Activated gamma-delta T cell (primary cell): ENCODE data around the gene FBLN1.
"Not testable (repeated sequence)": the region's sequence is repeated elsewhere in the genome, so short reads cannot be mapped to it uniquely, and the experiment has no call there.

Experiments
- DNase-seq: peaks from one replicate; lab custom pipeline; 2025; lab: John Stamatoyannopoulos, UW
- total RNA-seq, 2 donors: gene quantifications; one replicate each; lab custom pipeline; 2026; lab: John Stamatoyannopoulos, UW

The FBLN1 gene
- total RNA-seq = 0 to 0.04 reads per million in 2 donors

- no peak for DNase-seq
These were observed at the start of gene FBLN1 for GRCh38 chr22:45502215-45503049. FBLN1 (plus strand) TSS chr22:45502883; CDS start chr22:45502986, 103 bp downstream.

GRCh38 chr22:45453764-45454163 is 48.9 kb upstream of the FBLN1 start:
- no peak for DNase-seq

- DNase-seq = no peak
These were observed 48.4 kb upstream of the FBLN1 start for GRCh38 chr22:45454275-45454674.

GRCh38 chr22:45455212-45455611 is 47.5 kb upstream of the FBLN1 start:
- no peak for DNase-seq

GRCh38 chr22:45455621-45456020 is 47.1 kb upstream of the FBLN1 start:
- no peak for DNase-seq

GRCh38 chr22:45456811-45457210 is 45.9 kb upstream of the FBLN1 start:
- DNase-seq = no peak

GRCh38 chr22:45458532-45458931 is 44.2 kb upstream of the FBLN1 start:
- no peak for DNase-seq

GRCh38 chr22:45459235-45459634 is 43.4 kb upstream of the FBLN1 start:
- DNase-seq = no peak

GRCh38 chr22:45460288-45461109 is 42.2 kb upstream of the FBLN1 start:
- DNase-seq = no peak

- DNase-seq = no peak
These were observed 40.5 kb upstream of the FBLN1 start for GRCh38 chr22:45462034-45462655.

- DNase-seq = not testable (repeated sequence)
These were observed 39.0 kb upstream of the FBLN1 start for GRCh38 chr22:45463691-45464090.

GRCh38 chr22:45465633-45466032 is 37.0 kb upstream of the FBLN1 start:
- DNase-seq = no peak

GRCh38 chr22:45468872-45469271 is 33.8 kb upstream of the FBLN1 start:
- DNase-seq = no peak

GRCh38 chr22:45469281-45470073 is 33.2 kb upstream of the FBLN1 start:
- no peak for DNase-seq

- no peak for DNase-seq
These were observed 31.8 kb upstream of the FBLN1 start for GRCh38 chr22:45470871-45471270.

- no peak for DNase-seq
These were observed 30.3 kb upstream of the FBLN1 start for GRCh38 chr22:45472426-45472825.

GRCh38 chr22:45473626-45474237 is 29.0 kb upstream of the FBLN1 start:
- DNase-seq = no peak

- DNase-seq = no peak
These were observed 27.5 kb upstream of the FBLN1 start for GRCh38 chr22:45475063-45475747.

- no peak for DNase-seq
These were observed 26.7 kb upstream of the FBLN1 start for GRCh38 chr22:45475851-45476514.

- no peak for DNase-seq
These were observed 25.9 kb upstream of the FBLN1 start for GRCh38 chr22:45476814-45477213.
